ENCODE measurements around the gene PIK3CD. TPM values are rescaled to one million over a fixed set of nuclear protein-coding genes. Genes with fewer than 3 reads are reported as not detected.

The PIK3CD gene
- total RNA-seq, 1 experiment from 2014 or later, result 2.6 TPM

DNA sequence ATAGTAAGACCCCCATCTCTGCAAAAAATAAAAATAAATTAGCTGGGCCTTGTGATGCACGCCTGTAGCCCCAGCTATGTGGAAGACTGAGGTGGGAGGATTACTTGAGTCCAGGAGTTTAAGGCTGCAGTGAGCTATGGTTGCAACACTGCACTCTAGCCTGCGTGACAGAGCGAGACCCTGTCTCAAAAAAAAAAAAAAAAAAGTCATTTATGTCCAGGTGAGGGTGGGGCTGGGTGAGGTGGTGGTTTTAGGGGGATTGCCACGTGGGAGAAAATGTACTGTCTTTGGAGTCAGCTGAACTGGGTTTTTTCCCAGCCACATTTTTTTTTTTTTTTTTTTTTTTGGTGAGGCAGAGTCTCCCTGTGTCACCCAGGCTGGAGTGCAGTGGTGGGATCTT, 6.7 kb downstream of the PIK3CD start:
- Mint-ChIP-seq H3K27ac (ENCODE audit: unreplicated experiment) (no peak overlapping the region), H3K4me1 (ENCODE audit: low read depth, unreplicated experiment) (no peaks in the 10 kb centered on the region), H3K27me3 (ENCODE audit: unreplicated experiment) (peaks cover 42% of the 10 kb centered on the region), H3K4me3 (ENCODE audit: low read depth, unreplicated experiment) (no peak overlapping the region), H3K36me3 (ENCODE audit: insufficient read depth, unreplicated experiment) (no peaks in the 10 kb centered on the region), H3K9me3 (ENCODE audit: low read depth, unreplicated experiment) (no peaks in the 10 kb centered on the region)
- no TSS peak for BruUV-seq (replicated peaks)
- intact Hi-C loops (cut with micrococcal nuclease; ENCODE audit: unreplicated experiment), result no loop called here
- CTCF ChIA-PET, result interaction anchor here (0.6 to 0.7 kb wide), 2 partner anchors 210 to 462 kb away, joined by 3 to 4 read pairs; no protein-coding TSS in a partner anchor
- TF ChIP-seq, protein P1, sequence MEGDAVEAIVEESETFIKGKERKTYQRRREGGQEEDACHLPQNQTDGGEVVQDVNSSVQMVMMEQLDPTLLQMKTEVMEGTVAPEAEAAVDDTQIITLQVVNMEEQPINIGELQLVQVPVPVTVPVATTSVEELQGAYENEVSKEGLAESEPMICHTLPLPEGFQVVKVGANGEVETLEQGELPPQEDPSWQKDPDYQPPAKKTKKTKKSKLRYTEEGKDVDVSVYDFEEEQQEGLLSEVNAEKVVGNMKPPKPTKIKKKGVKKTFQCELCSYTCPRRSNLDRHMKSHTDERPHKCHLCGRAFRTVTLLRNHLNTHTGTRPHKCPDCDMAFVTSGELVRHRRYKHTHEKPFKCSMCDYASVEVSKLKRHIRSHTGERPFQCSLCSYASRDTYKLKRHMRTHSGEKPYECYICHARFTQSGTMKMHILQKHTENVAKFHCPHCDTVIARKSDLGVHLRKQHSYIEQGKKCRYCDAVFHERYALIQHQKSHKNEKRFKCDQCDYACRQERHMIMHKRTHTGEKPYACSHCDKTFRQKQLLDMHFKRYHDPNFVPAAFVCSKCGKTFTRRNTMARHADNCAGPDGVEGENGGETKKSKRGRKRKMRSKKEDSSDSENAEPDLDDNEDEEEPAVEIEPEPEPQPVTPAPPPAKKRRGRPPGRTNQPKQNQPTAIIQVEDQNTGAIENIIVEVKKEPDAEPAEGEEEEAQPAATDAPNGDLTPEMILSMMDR (IDR thresholded peaks at IDR 0.05; ENCODE audit: unreplicated experiment), result no peak
- no peak for DNase-seq

DNA sequence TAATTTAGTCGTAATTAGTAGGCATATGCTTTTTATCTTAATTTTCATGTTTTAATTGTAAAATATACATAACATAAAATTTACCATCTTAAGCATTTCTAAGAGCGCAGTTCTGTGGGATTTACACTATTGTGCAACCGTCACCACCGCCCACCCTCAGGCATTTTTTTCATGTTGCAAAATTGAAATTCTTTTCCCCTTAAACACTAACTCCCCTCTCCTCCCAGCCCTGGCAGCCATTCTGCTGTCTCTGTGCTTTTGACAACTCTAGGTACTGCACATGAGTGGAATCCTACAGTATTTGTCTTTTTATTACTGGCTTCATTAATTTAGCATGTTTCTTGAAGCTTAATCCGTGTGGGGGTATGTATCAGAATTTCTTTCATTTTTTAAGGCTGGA, 7.8 kb downstream of the PIK3CD start:
- DNase-seq, result no peak
- intact Hi-C loops (cut with micrococcal nuclease; ENCODE audit: unreplicated experiment), result no loop called here
- no peaks in the 10 kb centered on the region for H3K9me3 Mint-ChIP-seq (ENCODE audit: low read depth, unreplicated experiment)
- CTCF ChIA-PET, result no interaction called here
- no peaks in the 10 kb centered on the region for H3K36me3 Mint-ChIP-seq (ENCODE audit: insufficient read depth, unreplicated experiment)
- no peaks in the 10 kb centered on the region for H3K4me1 Mint-ChIP-seq (ENCODE audit: low read depth, unreplicated experiment)
- no peak overlapping the region for H3K27ac Mint-ChIP-seq (ENCODE audit: unreplicated experiment)
- TF ChIP-seq, protein P1 (IDR thresholded peaks at IDR 0.05; ENCODE audit: unreplicated experiment), result no peak
- no TSS peak for BruUV-seq (replicated peaks)
- H3K4me3 Mint-ChIP-seq (ENCODE audit: low read depth, unreplicated experiment), result no peak overlapping the region
- peaks cover 31% of the 10 kb centered on the region for H3K27me3 Mint-ChIP-seq (ENCODE audit: unreplicated experiment)

DNA sequence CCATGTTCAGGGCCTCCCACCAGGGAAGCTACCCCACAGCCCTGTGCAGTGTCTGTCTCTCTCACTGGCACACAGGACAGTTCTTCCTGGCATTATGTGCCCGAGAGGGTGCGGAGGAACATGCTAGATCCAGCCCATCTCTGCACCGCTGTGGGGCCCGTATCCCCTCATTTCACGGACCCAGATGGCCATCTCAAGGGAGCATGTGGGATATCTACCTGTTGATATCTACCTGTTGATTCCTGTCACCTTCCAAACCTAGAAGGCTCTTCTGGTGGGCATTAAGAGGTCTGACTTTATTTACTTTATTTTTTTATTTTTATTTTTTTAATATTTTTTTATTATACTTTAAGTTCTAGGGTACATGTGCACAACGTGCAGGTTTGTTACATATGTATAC, 11.7 kb downstream of the PIK3CD start:
- intact Hi-C loops (cut with micrococcal nuclease; ENCODE audit: unreplicated experiment), result no loop called here
- CTCF ChIA-PET, result no interaction called here
- no peaks in the 10 kb centered on the region for H3K36me3 Mint-ChIP-seq (ENCODE audit: insufficient read depth, unreplicated experiment)
- H3K4me1 Mint-ChIP-seq (ENCODE audit: low read depth, unreplicated experiment), result no peaks in the 10 kb centered on the region
- no peak overlapping the region for H3K4me3 Mint-ChIP-seq (ENCODE audit: low read depth, unreplicated experiment)
- no peak for DNase-seq
- BruUV-seq (replicated peaks), result no TSS peak
- no peak overlapping the region for H3K27ac Mint-ChIP-seq (ENCODE audit: unreplicated experiment)
- no peaks in the 10 kb centered on the region for H3K9me3 Mint-ChIP-seq (ENCODE audit: low read depth, unreplicated experiment)
- TF ChIP-seq, protein P1 (IDR thresholded peaks at IDR 0.05; ENCODE audit: unreplicated experiment), result no peak
- H3K27me3 Mint-ChIP-seq (ENCODE audit: unreplicated experiment), result no peaks in the 10 kb centered on the region

DNA sequence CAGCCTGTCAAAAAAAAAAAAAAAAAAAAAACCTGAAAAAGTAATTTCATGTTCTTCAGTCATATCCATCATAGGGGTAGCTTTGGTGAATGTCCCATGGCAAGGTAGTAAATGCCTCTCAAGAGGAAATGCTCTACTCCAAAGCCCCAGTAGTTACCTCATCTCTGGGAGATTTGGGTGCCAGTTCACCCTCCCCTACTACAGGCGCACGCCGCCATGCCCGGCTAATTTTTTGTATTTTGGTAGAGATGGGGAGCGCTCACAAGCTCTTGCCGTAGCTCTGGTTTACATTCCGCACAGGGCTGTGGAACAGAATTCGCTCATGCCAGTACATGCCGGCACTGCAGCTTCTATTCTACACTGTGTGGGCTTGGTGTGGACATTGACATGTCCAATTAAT, 13.7 kb downstream of the PIK3CD start:
- Mint-ChIP-seq H3K9me3 (ENCODE audit: low read depth, unreplicated experiment) (no peaks in the 10 kb centered on the region), H3K4me3 (ENCODE audit: low read depth, unreplicated experiment) (no peak overlapping the region), H3K27me3 (ENCODE audit: unreplicated experiment) (no peaks in the 10 kb centered on the region), H3K27ac (ENCODE audit: unreplicated experiment) (no peak overlapping the region), H3K36me3 (ENCODE audit: insufficient read depth, unreplicated experiment) (no peaks in the 10 kb centered on the region), H3K4me1 (ENCODE audit: low read depth, unreplicated experiment) (no peaks in the 10 kb centered on the region)
- intact Hi-C loops (cut with micrococcal nuclease; ENCODE audit: unreplicated experiment), result no loop called here
- DNase-seq, result no peak
- CTCF ChIA-PET, result no interaction called here
- TF ChIP-seq, protein P1 (IDR thresholded peaks at IDR 0.05; ENCODE audit: unreplicated experiment), result no peak
- BruUV-seq (replicated peaks), result no TSS peak
